ENCODE results near the gene MPG. TPM values are rescaled to one million over a fixed set of nuclear protein-coding genes. Genes with fewer than 3 reads are reported as not detected.

The MPG gene
- polyA plus RNA-seq, 1 of the 3 experiments (the other 2 are of a cell fraction) = 98.3 TPM

Small RNA genes lying within 50 kb of the gene (small RNA-seq; reads per million reads assigned to genes)
- 0 reads per million in 7 experiments for gene Z69720.2

Other genes with a start within 250 kb of the MPG start
- 43.0 and 54.5 TPM in 2 replicates for gene POLR3K, start 24.6 kb upstream of the MPG start, polyA plus RNA-seq (2012; rRNA removed)
- 61.9 and 73.4 TPM in 2 replicates for gene SNRNP25, start 24.4 kb upstream of the MPG start, polyA plus RNA-seq (2012; rRNA removed)
- 49.1 and 54.1 TPM in 2 replicates for gene RHBDF1, start 5.6 kb upstream of the MPG start, polyA plus RNA-seq (2012; rRNA removed)
- 6.7 and 22.2 TPM in 2 replicates for gene NPRL3, start 60.4 kb downstream of the MPG start, polyA plus RNA-seq (2012; rRNA removed)
- not detected in 2 replicates for gene HBZ, start 74.4 kb downstream of the MPG start, polyA plus RNA-seq (2012; rRNA removed)
- not detected in 2 replicates for gene HBM, start 87.8 kb downstream of the MPG start, polyA plus RNA-seq (2012; rRNA removed)
- gene HBA2, start 94.7 kb downstream of the MPG start, polyA plus RNA-seq (2012; rRNA removed) = not detected in 2 replicates
- gene HBA1, start 98.5 kb downstream of the MPG start, polyA plus RNA-seq (2012; rRNA removed) = not detected in 2 replicates
- 2.7 and 5.2 TPM in 2 replicates for gene HBQ1, start 102.2 kb downstream of the MPG start, polyA plus RNA-seq (2012; rRNA removed)
- gene LUC7L, start 151.2 kb downstream of the MPG start, polyA plus RNA-seq (2012; rRNA removed) = 97.7 and 105 TPM in 2 replicates
- 91.3 and 126 TPM in 2 replicates for gene FAM234A, start 156.6 kb downstream of the MPG start, polyA plus RNA-seq (2012; rRNA removed)
- 9.8 and 10.0 TPM in 2 replicates for gene RGS11, start 197.7 kb downstream of the MPG start, polyA plus RNA-seq (2012; rRNA removed)
- gene ARHGDIG, start 202.4 kb downstream of the MPG start, polyA plus RNA-seq (2012; rRNA removed) = 4.8 and 4.9 TPM in 2 replicates
- gene PDIA2, start 204.9 kb downstream of the MPG start, polyA plus RNA-seq (2012; rRNA removed) = 1.7 and 2.5 TPM in 2 replicates